Psoas muscle (tissue), 8 donors: ENCODE data around the gene TAF5L. TPM values are rescaled to one million over a fixed set of nuclear protein-coding genes. Genes with fewer than 3 reads are reported as not detected.

Experiments used
- ATAC-seq, 4 donors: fragments of 200-7000 bp; cut with Tn5 transposase; one replicate each; pipeline ENCODE4 v1.9.1; 2020; ENCODE audit warnings: moderate library complexity in 3 of 4, mild to moderate bottlenecking in 2 of 4
- DNase-seq, 2 donors: peaks; one replicate each; pipeline ENCODE4 v3.0.0-alpha.2; 2020
- H3K27ac ChIP-seq: fragments of 200-600 bp; one replicate; pipeline ENCODE4 v1.8.0; 2022
- H3K27me3 ChIP-seq, 3 donors: fragments of 200-600 bp in 1 of 3; one replicate each; pipeline versions ENCODE4 v1.6.1 to v1.8.0; 2013 to 2022; ENCODE audit warnings: low read length in 2 of 3, mild to moderate bottlenecking in 2 of 3, moderate library complexity in 1 of 3; ENCODE audit not compliant: insufficient read depth in 3 of 3
- H3K36me3 ChIP-seq, 2 donors: fragments of 200-600 bp in 1 of 2; one replicate each; pipeline versions ENCODE4 v1.6.1 to v1.8.0; 2013 to 2022; ENCODE audit warnings: low read depth in 1 of 2, mild to moderate bottlenecking in 1 of 2, moderate library complexity in 1 of 2; ENCODE audit not compliant: insufficient read depth in 1 of 2
- H3K4me1 ChIP-seq: fragments of 200-600 bp; one replicate; pipeline ENCODE4 v1.8.0; 2022
- H3K4me3 ChIP-seq: fragments of 200-600 bp; one replicate; pipeline ENCODE4 v1.8.0; 2022; ENCODE audit warnings: mild to moderate bottlenecking
- H3K9me3 ChIP-seq: fragments of 200-600 bp; one replicate; pipeline ENCODE4 v1.8.0; 2022
- CTCF ChIP-seq: fragments of 200-600 bp; IDR thresholded peaks from one replicate; pipeline ENCODE4 v1.8.0; 2022; ENCODE audit warnings: antibody characterized with exemption
- WGBS, 3 donors: extraction: QIAGEN DNeasy Blood & Tissue Kit; methylation state at CpG; one replicate each; pipeline versions ENCODE4 v1.1.6 to v1.1.7; 2013; 5-methylcytosine and 5-hydroxymethylcytosine counted together
- intact Hi-C, 2 donors: fragments of 100-400 bp; cut with DNase I; formaldehyde crosslinking; loops; one replicate each; pipeline versions ENCODE4 v1.11.0 to v1.14.2; 2022
- polyA plus RNA-seq, 3 donors: library from polyadenylated mRNA; stranded (reverse); fragments of 200-250 nt; gene quantifications; one replicate each; pipeline ENCODE4 v1.2.3, GENCODE V29; 2013
- total RNA-seq, 4 donors: library from RNA; stranded (reverse); fragmentation: NEBNext Ultra II Directional in 2 of 4; extraction: Animal tissue kit (Norgen Biotek cat#: 25700) in 2 of 4; gene quantifications; one replicate each; pipeline versions ENCODE4 v1.2.1 to v1.2.4, GENCODE V29; 2021 to 2023
- donor health status: healthy with polysubstance abuse.
- donor health status: DM: no; HTN: no; CAD: no; lungs with moderate emphysema.
- donor health status: Bipolar disorder and iron deficiency.
- donor health status: healthy.
- donor health status: DM: yes; HTN: yes; CAD: no.
- donor health status: DM: no; HTN: no; CAD: no.
- donor health status: DM: no; HTN: no; CAD: no.
- donor health status: DM: yes; HTN: yes; CAD: no.

TAF5L gene
- total and polyA plus RNA-seq, 7 donors: 8.5 to 49.0 (median 15.9) TPM

- no peak overlapping the region for H3K4me3 ChIP-seq
- intact Hi-C loops: no loop called here
- DNase-seq: no peak
- H3K9me3 ChIP-seq: no peaks in the 10 kb centered on the region
- no peaks in the 10 kb centered on the region for H3K36me3 ChIP-seq
- no peak for TF ChIP-seq CTCF
- WGBS, 3 donors: 71 to 77% (median 73%) methylated on average over 13 to 14 of the region's 14 CpGs
- peaks cover 7% of the 10 kb centered on the region for H3K4me1 ChIP-seq
- no peak overlapping the region for H3K27ac ChIP-seq
- H3K27me3 ChIP-seq: no peaks in the 10 kb centered on the region
- ATAC-seq: no peak
Measured at GRCh38 chr1:229578168-229579058, 47.5 kb downstream of the TAF5L start.

- no peak for TF ChIP-seq CTCF
- Histone ChIP-seq H3K27me3 (no peaks in the 10 kb centered on the region), H3K4me1 (no peaks in the 10 kb centered on the region), H3K36me3 (no peaks in the 10 kb centered on the region), H3K9me3 (no peaks in the 10 kb centered on the region), H3K27ac (no peak overlapping the region), H3K4me3 (no peak overlapping the region)
- intact Hi-C loops: no loop called here
- DNase-seq: no peak
- no peak for ATAC-seq
- WGBS, 3 donors: 86 to 89% (median 89%) methylated on average over 6 of the region's 6 CpGs
Measured at GRCh38 chr1:229574679-229575442, 51.1 kb downstream of the TAF5L start.

GRCh38 chr1:229572286-229572685 is 53.6 kb downstream of the TAF5L start:
- H3K9me3 ChIP-seq: no peaks in the 10 kb centered on the region
- no peak for TF ChIP-seq CTCF
- H3K36me3 ChIP-seq: no peaks in the 10 kb centered on the region
- DNase-seq (no peak), ATAC-seq (no peak)
- 84 to 91% (median 85%) methylated on average over 2 of the region's 2 CpGs for whole genome bisulfite sequencing, 3 donors
- H3K4me1 ChIP-seq: no peaks in the 10 kb centered on the region
- H3K4me3 ChIP-seq: no peak overlapping the region
- no peaks in the 10 kb centered on the region for H3K27me3 ChIP-seq
- no peak overlapping the region for H3K27ac ChIP-seq
- intact Hi-C loops: no loop called here

GRCh38 chr1:229570891-229571516 is 54.9 kb downstream of the TAF5L start:
- no peak for TF ChIP-seq CTCF
- H3K27ac ChIP-seq: no peak overlapping the region
- 35 to 48% (median 36%) methylated on average over 2 of the region's 2 CpGs for WGBS, 3 donors
- no peaks in the 10 kb centered on the region for H3K4me1 ChIP-seq
- intact Hi-C loops: no loop called here
- H3K4me3 ChIP-seq: no peak overlapping the region
- no peaks in the 10 kb centered on the region for H3K9me3 ChIP-seq
- no peak for ATAC-seq
- H3K36me3 ChIP-seq: no peaks in the 10 kb centered on the region
- H3K27me3 ChIP-seq: no peaks in the 10 kb centered on the region
- DNase-seq: no peak
